Measurements from ENCODE around the gene ZNF708. TPM values are rescaled to one million over a fixed set of nuclear protein-coding genes. Genes with fewer than 3 reads are reported as not detected.
"Not testable (repeated sequence)": the region's sequence is repeated elsewhere in the genome, so short reads cannot be mapped to it uniquely, and the experiment has no call there.

The ZNF708 gene
- total RNA-seq, result 10 to 100 TPM in 1 of 2 experiments, 1 to 10 TPM in 1; 7.8 to 10.9 TPM

- H3K36me3 Mint-ChIP-seq (ENCODE audit: low read depth), result peaks cover 34% of the 10 kb centered on the region
- peaks cover 11% of the 10 kb centered on the region for H3K9me3 Mint-ChIP-seq
- DNase-seq, result peak; percentile 90
- intact Hi-C loops (cut with micrococcal nuclease), result loop anchor here (1.0 to 5.0 kb wide), 10 partner anchors 29 to 764 kb away; partner anchors contain the start of genes ZNF429, ZNF43, ZNF430 and ZNF493
- H3K27ac Mint-ChIP-seq, result peak within 1 kb of the TSS; percentile 98
- CTCF ChIA-PET, result interaction anchor here (1.1 to 1.5 kb wide), 2 partner anchors 13 to 154 kb away, joined by 4 read pairs; no protein-coding TSS in a partner anchor
- H3K27me3 Mint-ChIP-seq (ENCODE audit: low read depth), result no peaks in the 10 kb centered on the region
- peaks cover 33% of the 10 kb centered on the region for H3K4me1 Mint-ChIP-seq (ENCODE audit: low read depth)
- peak within 1 kb of the TSS; percentile 98 for H3K4me3 Mint-ChIP-seq
Measured at GRCh38 chr19:21328885-21329605, at the start of gene ZNF708. Gene ZNF708, minus strand, starts transcription at chr19:21329410. Its CDS starts 198 bp downstream, at chr19:21329212.

DNA sequence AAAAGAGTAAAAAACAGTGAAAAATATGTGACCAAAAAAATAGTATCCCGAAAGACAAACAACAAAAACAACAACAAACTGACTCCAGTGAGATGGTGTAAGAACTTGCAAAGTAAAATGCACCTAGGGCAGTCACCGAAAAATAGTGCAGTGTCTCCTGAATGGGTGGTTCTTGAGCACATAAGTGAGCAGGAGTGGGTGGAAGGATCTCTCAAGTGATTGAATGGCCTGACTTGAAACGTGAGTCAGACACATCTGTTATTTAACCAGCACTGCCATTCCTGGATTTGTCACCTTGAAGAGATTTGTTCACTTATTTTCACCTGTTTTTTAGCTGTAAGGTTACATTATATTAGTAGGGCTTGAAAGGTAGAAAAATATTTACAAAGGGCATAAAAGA is 33.1 kb upstream of the ZNF708 start:
- Mint-ChIP-seq H3K4me3 (no peak overlapping the region), H3K4me1 (ENCODE audit: low read depth) (peaks cover 8% of the 10 kb centered on the region), H3K9me3 (peaks cover 6% of the 10 kb centered on the region), H3K27ac (no peak overlapping the region), H3K36me3 (ENCODE audit: low read depth) (peaks cover 55% of the 10 kb centered on the region), H3K27me3 (ENCODE audit: low read depth) (no peaks in the 10 kb centered on the region)
- CTCF ChIA-PET, result no interaction called here
- intact Hi-C loops (cut with micrococcal nuclease), result no loop called here
- DNase-seq, result no peak

DNA sequence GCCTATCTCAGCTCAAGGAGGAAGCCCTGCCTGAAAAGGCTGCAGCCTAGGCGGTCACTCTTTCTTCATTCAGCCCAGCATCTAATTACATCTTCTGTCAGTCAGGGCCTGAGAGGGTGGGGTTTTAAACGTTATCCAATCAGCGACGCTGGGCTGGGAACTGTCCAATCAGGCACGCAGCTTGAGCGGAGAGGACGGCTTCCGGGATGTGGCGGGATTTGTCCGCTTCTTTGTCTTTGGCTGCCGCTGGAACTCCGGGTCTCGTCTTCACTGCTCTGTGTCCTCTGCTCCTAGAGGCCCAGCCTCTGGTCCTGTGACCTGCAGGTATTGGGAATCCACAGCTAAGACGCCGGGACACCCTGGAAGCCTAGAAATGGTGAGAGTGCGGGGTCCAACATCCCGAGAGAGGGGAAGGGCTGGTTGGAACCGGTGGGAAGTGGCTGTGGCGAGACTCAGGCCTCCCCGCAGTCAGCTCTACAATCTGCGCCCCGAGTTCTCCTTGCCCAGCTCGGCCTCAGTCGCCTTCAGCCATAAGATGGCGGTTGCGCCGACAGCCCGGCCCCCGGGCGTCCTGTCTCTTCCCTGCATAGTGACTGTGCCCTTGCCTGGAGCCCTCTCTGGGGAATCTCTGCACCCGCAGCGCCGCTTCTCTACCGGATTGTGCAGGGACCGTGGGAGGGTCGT is 29.7 kb upstream of the ZNF708 start, which contains the start of gene ZNF738:
TSS of gene ZNF738 (plus strand) at position 233 of the 684 bp plus-strand sequence. CDS start at position 374, 141 bp downstream.
- peak; percentile 93 for DNase-seq
- H3K27ac Mint-ChIP-seq, result peak within 1 kb of the TSS; percentile 93
- H3K4me1 Mint-ChIP-seq (ENCODE audit: low read depth), result peaks cover 8% of the 10 kb centered on the region
- CTCF ChIA-PET, result interaction anchor here (0.6 kb wide), 1 partner anchor 38 kb away, joined by 3 read pairs; no protein-coding TSS in a partner anchor
- H3K27me3 Mint-ChIP-seq (ENCODE audit: low read depth), result no peaks in the 10 kb centered on the region
- intact Hi-C loops (cut with micrococcal nuclease), result loop anchor here (1.0 to 10.0 kb wide), 7 partner anchors 30 to 583 kb away; partner anchors contain the start of genes ZNF429, ZNF493, ZNF66 and ZNF708
- H3K36me3 Mint-ChIP-seq (ENCODE audit: low read depth), result peaks cover 28% of the 10 kb centered on the region
- H3K4me3 Mint-ChIP-seq, result peak within 1 kb of the TSS; percentile 99
- no peaks in the 10 kb centered on the region for H3K9me3 Mint-ChIP-seq

DNA sequence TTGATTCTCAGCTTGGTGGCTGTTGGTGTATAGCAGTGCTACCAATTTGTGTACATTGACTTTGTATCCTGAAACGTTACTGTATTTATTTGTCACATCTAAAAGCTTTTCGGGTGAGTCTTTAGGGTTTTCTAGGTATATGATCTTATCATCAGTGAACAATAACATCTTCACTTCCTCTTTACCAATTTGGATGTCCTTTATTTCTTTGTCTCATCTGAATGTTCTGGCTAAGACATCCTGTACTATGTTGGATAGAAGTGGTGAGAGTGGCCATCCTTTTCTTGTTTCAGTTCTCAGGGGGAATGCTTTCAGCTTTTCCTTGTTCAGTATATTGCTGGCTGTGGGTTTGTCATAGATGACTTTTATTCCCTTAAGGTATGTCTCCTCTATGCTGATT is 23.6 kb upstream of the ZNF708 start:
- H3K9me3 Mint-ChIP-seq, result peaks cover 14% of the 10 kb centered on the region
- intact Hi-C loops (cut with micrococcal nuclease), result loop anchor here (10.0 kb wide), 1 partner anchor 358 kb away; no protein-coding TSS in a partner anchor
- CTCF ChIA-PET, result interaction anchor here (0.6 kb wide), 1 partner anchor 282 kb away, joined by 4 read pairs; no protein-coding TSS in a partner anchor

DNA sequence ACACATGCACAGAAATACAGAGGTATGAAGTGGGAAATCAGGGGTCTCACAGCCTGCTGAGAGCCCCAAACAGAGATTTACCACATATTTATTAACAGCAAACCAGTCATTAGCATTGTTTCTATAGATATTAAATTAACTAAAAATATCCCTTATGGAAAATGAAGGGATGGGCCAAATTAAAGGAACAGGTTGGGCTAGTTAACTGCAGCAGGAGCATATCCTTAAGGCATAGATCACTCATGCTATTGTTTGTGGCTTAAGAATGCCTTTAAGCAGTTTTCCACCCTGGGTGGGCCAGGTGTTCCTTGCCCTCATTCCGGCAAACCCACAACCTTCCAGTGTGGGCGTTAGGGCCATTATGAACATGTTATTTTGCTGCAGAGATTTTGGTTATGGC is 15.6 kb upstream of the ZNF708 start:
- DNase-seq; H3K36me3 Mint-ChIP-seq (ENCODE audit: low read depth); H3K27me3 Mint-ChIP-seq (ENCODE audit: low read depth); H3K4me1 Mint-ChIP-seq (ENCODE audit: low read depth); H3K4me3 Mint-ChIP-seq; CTCF ChIA-PET; H3K27ac Mint-ChIP-seq; intact Hi-C loops (cut with micrococcal nuclease): not testable (repeated sequence)
- peaks cover 15% of the 10 kb centered on the region for H3K9me3 Mint-ChIP-seq

More for the DNA sequence above, 23.6 kb upstream of the ZNF708 start:
- H3K27me3 Mint-ChIP-seq (ENCODE audit: low read depth), result no peaks in the 10 kb centered on the region
- no peaks in the 10 kb centered on the region for H3K36me3 Mint-ChIP-seq (ENCODE audit: low read depth)
- no peak overlapping the region for H3K4me3 Mint-ChIP-seq
- DNase-seq, result no peak
- peaks cover 2% of the 10 kb centered on the region for H3K4me1 Mint-ChIP-seq (ENCODE audit: low read depth)
- no peak overlapping the region for H3K27ac Mint-ChIP-seq

DNA sequence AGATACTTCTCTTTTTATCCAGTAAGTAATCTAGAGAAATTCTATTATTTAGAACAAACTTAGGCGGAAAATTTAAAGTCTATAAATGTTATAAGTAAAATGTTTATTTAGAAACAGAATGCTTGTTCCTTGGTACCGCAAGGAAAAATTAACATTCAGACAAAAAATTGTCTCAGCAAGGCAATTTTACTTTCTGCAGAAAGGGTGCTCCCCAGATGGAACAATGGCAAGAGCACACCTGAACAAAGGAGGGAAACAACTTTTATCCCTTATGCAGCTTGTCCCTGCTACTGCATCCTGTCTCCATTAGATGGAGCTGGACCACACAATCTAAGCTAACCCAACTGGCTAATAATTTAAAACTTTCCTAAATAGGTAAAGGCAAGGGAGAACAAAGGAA is 6.5 kb upstream of the ZNF708 start:
- peaks cover 31% of the 10 kb centered on the region for H3K9me3 Mint-ChIP-seq
- no peaks in the 10 kb centered on the region for H3K4me1 Mint-ChIP-seq (ENCODE audit: low read depth)
- H3K27ac Mint-ChIP-seq, result no peak overlapping the region
- DNase-seq, result no peak
- H3K27me3 Mint-ChIP-seq (ENCODE audit: low read depth), result no peaks in the 10 kb centered on the region
- H3K36me3 Mint-ChIP-seq (ENCODE audit: low read depth), result peaks cover 11% of the 10 kb centered on the region
- CTCF ChIA-PET, result no interaction called here
- no peak overlapping the region for H3K4me3 Mint-ChIP-seq
- intact Hi-C loops (cut with micrococcal nuclease), result no loop called here

GRCh38 chr19:21328406-21328805 is 804 bp downstream of the ZNF708 start:
- intact Hi-C loops (cut with micrococcal nuclease), result loop anchor here (2.0 to 5.0 kb wide), 6 partner anchors 146 to 508 kb away; partner anchors contain the start of genes ZNF43, ZNF430 and ZNF85
- peaks cover 37% of the 10 kb centered on the region for H3K36me3 Mint-ChIP-seq (ENCODE audit: low read depth)
- H3K27ac Mint-ChIP-seq, result peak overlapping the region; percentile 98
- H3K4me3 Mint-ChIP-seq, result peak overlapping the region; percentile 98
- H3K9me3 Mint-ChIP-seq, result peaks cover 9% of the 10 kb centered on the region
- DNase-seq, result no peak
- no peaks in the 10 kb centered on the region for H3K27me3 Mint-ChIP-seq (ENCODE audit: low read depth)
- CTCF ChIA-PET, result interaction anchor here (1.5 kb wide), 1 partner anchor 12 kb away, joined by 4 read pairs; no protein-coding TSS in a partner anchor
- H3K4me1 Mint-ChIP-seq (ENCODE audit: low read depth), result peaks cover 38% of the 10 kb centered on the region

GRCh38 chr19:21326169-21326568 is 3.0 kb downstream of the ZNF708 start:
- CTCF ChIA-PET, result no interaction called here
- peaks cover 54% of the 10 kb centered on the region for H3K36me3 Mint-ChIP-seq (ENCODE audit: low read depth)
- H3K27me3 Mint-ChIP-seq (ENCODE audit: low read depth), result no peaks in the 10 kb centered on the region
- intact Hi-C loops (cut with micrococcal nuclease), result loop anchor here (5.0 kb wide), 1 partner anchor 304 kb away; the partner anchor contains the start of gene ZNF430
- H3K27ac Mint-ChIP-seq, result no peak overlapping the region
- H3K9me3 Mint-ChIP-seq, result peaks cover 9% of the 10 kb centered on the region
- no peak overlapping the region for H3K4me3 Mint-ChIP-seq
- DNase-seq, result no peak
- H3K4me1 Mint-ChIP-seq (ENCODE audit: low read depth), result peaks cover 57% of the 10 kb centered on the region

- Mint-ChIP-seq H3K4me3 (no peak overlapping the region), H3K36me3 (ENCODE audit: low read depth) (peaks cover 56% of the 10 kb centered on the region), H3K9me3 (peaks cover 9% of the 10 kb centered on the region), H3K27ac (no peak overlapping the region), H3K4me1 (ENCODE audit: low read depth) (peaks cover 66% of the 10 kb centered on the region), H3K27me3 (ENCODE audit: low read depth) (no peaks in the 10 kb centered on the region)
- CTCF ChIA-PET, result interaction anchor here (0.7 kb wide), 1 partner anchor 268 kb away, joined by 3 read pairs; no protein-coding TSS in a partner anchor
- intact Hi-C loops (cut with micrococcal nuclease), result no loop called here
- DNase-seq, result no peak
Measured at GRCh38 chr19:21323000-21323399, 6.2 kb downstream of the ZNF708 start.

- no peak overlapping the region for H3K27ac Mint-ChIP-seq
- peaks cover 66% of the 10 kb centered on the region for H3K4me1 Mint-ChIP-seq (ENCODE audit: low read depth)
- peaks cover 9% of the 10 kb centered on the region for H3K9me3 Mint-ChIP-seq
- DNase-seq, result no peak
- CTCF ChIA-PET, result interaction anchor here (0.7 kb wide), 1 partner anchor 268 kb away, joined by 3 read pairs; no protein-coding TSS in a partner anchor
- H3K36me3 Mint-ChIP-seq (ENCODE audit: low read depth), result peaks cover 56% of the 10 kb centered on the region
- no peak overlapping the region for H3K4me3 Mint-ChIP-seq
- H3K27me3 Mint-ChIP-seq (ENCODE audit: low read depth), result no peaks in the 10 kb centered on the region
- intact Hi-C loops (cut with micrococcal nuclease), result no loop called here
Measured at GRCh38 chr19:21322528-21322927, 6.7 kb downstream of the ZNF708 start.

GRCh38 chr19:21321996-21322395 is 7.2 kb downstream of the ZNF708 start:
- CTCF ChIA-PET, result no interaction called here
- Mint-ChIP-seq H3K36me3 (ENCODE audit: low read depth) (peaks cover 58% of the 10 kb centered on the region), H3K4me3 (no peak overlapping the region), H3K9me3 (peaks cover 9% of the 10 kb centered on the region), H3K27me3 (ENCODE audit: low read depth) (no peaks in the 10 kb centered on the region), H3K4me1 (ENCODE audit: low read depth) (peaks cover 68% of the 10 kb centered on the region), H3K27ac (no peak overlapping the region)
- DNase-seq, result no peak
- intact Hi-C loops (cut with micrococcal nuclease), result no loop called here

DNA sequence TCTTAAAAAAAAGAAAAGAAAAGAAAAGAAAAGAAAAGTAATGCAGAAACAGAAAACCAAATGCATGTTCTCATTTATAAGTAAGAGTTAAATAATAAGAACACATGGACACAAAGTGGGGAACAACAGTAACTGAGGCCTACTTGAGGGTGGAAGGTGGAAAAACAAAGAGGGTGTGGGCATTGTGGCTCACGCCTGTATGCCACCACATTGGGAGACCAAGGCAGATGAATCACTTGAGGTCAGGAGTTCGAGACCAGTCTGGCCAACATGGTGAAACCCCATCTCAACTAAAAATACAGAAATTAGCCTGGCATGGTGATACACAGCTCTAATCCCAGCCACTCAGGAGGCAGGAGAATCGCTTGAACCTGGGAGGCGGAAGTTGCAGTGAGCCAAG is 8.1 kb downstream of the ZNF708 start:
- H3K27me3 Mint-ChIP-seq (ENCODE audit: low read depth), result no peaks in the 10 kb centered on the region
- H3K27ac Mint-ChIP-seq, result peak overlapping the region; percentile 53
- H3K36me3 Mint-ChIP-seq (ENCODE audit: low read depth), result peaks cover 52% of the 10 kb centered on the region
- no peak for DNase-seq
- intact Hi-C loops (cut with micrococcal nuclease), result no loop called here
- H3K4me1 Mint-ChIP-seq (ENCODE audit: low read depth), result peaks cover 64% of the 10 kb centered on the region
- no peak overlapping the region for H3K4me3 Mint-ChIP-seq
- peaks cover 5% of the 10 kb centered on the region for H3K9me3 Mint-ChIP-seq
- CTCF ChIA-PET, result interaction anchor here (0.6 kb wide), 1 partner anchor 37 kb away, joined by 3 read pairs; the partner anchor contains the start of gene ZNF738

All from activated naive CD4-positive, alpha-beta T cell treated with anti-CD3 and anti-CD28 coated beads for 36 hours (primary cell).